Raji (cell line): ENCODE results near the gene TMEM134.

Source experiments
- POLR2A ChIP-seq: IDR thresholded peaks from 2 replicates; pipeline ENCODE4 v1.6.1; 2011; ENCODE audit warnings: low read depth, low read length, control low read depth; ENCODE audit not compliant: insufficient read depth

Gene TMEM134

GRCh38 chr11:67482275-67482826 lies 13.3 kb upstream of the TMEM134 start:
- no peak for TF ChIP-seq POLR2A

- TF ChIP-seq POLR2A: no peak
Measured at GRCh38 chr11:67472882-67473281, 3.8 kb upstream of the TMEM134 start.

GRCh38 chr11:67470337-67471002 lies 1.4 kb upstream of the TMEM134 start:
- TF ChIP-seq POLR2A: no peak

GRCh38 chr11:67469508-67469811 lies 409 bp upstream of the TMEM134 start:
- TF ChIP-seq POLR2A: no peak

GRCh38 chr11:67468456-67468758 lies 644 bp downstream of the TMEM134 start:
- TF ChIP-seq POLR2A: no peak

- no peak; the same call in 1 of the 2 replicates for TF ChIP-seq POLR2A
Measured at GRCh38 chr11:67468056-67468455, 995 bp downstream of the TMEM134 start.

GRCh38 chr11:67466962-67467771 lies 1.9 kb downstream of the TMEM134 start:
- TF ChIP-seq POLR2A: no peak

GRCh38 chr11:67466367-67466766 lies 2.7 kb downstream of the TMEM134 start:
- peak; percentile 29; the same call in 1 of the 2 replicates for TF ChIP-seq POLR2A

- 0 out of 2 replicates have a peak, but pooled peaks have one; percentile 14 for TF ChIP-seq POLR2A
Measured at GRCh38 chr11:67465530-67465929, 3.5 kb downstream of the TMEM134 start.

- no peak for TF ChIP-seq POLR2A
Measured at GRCh38 chr11:67465189-67465510, 3.9 kb downstream of the TMEM134 start.

GRCh38 chr11:67464411-67465188 lies 4.5 kb downstream of the TMEM134 start:
- TF ChIP-seq POLR2A: peak; percentile 79

GRCh38 chr11:67463680-67464410 lies 5.2 kb downstream of the TMEM134 start:
- TF ChIP-seq POLR2A: no peak; the same call in 1 of the 2 replicates

- no peak for TF ChIP-seq POLR2A
Measured at GRCh38 chr11:67463186-67463585, 5.9 kb downstream of the TMEM134 start.

GRCh38 chr11:67458266-67458665 lies 10.8 kb downstream of the TMEM134 start:
- no peak for TF ChIP-seq POLR2A

- no peak for TF ChIP-seq POLR2A
Measured at GRCh38 chr11:67457453-67457852, 11.6 kb downstream of the TMEM134 start.
